ENCODE results near the gene EXOSC1. TPM values are rescaled to one million over a fixed set of nuclear protein-coding genes. Genes with fewer than 3 reads are reported as not detected.

Gene EXOSC1
- total RNA-seq, 1 donor from 2014 or later = 34.2 TPM

- Histone ChIP-seq H3K36me3 (ENCODE audit: control insufficient read depth, insufficient read depth, low read length) (peaks cover 17% of the 10 kb centered on the region), H3K4me3 (ENCODE audit: low read depth, low read length) (no peak overlapping the region), H3K27me3 (ENCODE audit: control insufficient read depth, insufficient read depth, low read length) (no peaks in the 10 kb centered on the region)
- no peak for TF ChIP-seq CTCF (IDR thresholded peaks at IDR 0.05; ENCODE audit: insufficient read depth, low read length, severe bottlenecking)
- FAIRE-seq (no peak), DNase-seq (ENCODE audit: low read depth) (no peak)
These were observed 49.8 kb downstream of the EXOSC1 start for GRCh38 chr10:97396056-97396455.

- no peak for FAIRE-seq
- H3K36me3 ChIP-seq (ENCODE audit: control insufficient read depth, insufficient read depth, low read length) = peaks cover 34% of the 10 kb centered on the region
- no peak for TF ChIP-seq CTCF (IDR thresholded peaks at IDR 0.05; ENCODE audit: insufficient read depth, low read length, severe bottlenecking)
These were observed 52.7 kb downstream of the EXOSC1 start for GRCh38 chr10:97393034-97393573.

GRCh38 chr10:97390091-97390490 lies 55.7 kb downstream of the EXOSC1 start:
- TF ChIP-seq CTCF (IDR thresholded peaks at IDR 0.05; ENCODE audit: insufficient read depth, low read length, severe bottlenecking) = no peak
- H3K27me3 ChIP-seq (ENCODE audit: control insufficient read depth, insufficient read depth, low read length) = no peaks in the 10 kb centered on the region
- FAIRE-seq (no peak), DNase-seq (ENCODE audit: low read depth) (no peak)
- H3K4me3 ChIP-seq (ENCODE audit: low read depth, low read length) = no peak overlapping the region
- H3K36me3 ChIP-seq (ENCODE audit: control insufficient read depth, insufficient read depth, low read length) = peaks cover 31% of the 10 kb centered on the region

More at GRCh38 chr10:97393034-97393573, 52.7 kb downstream of the EXOSC1 start:
- Histone ChIP-seq H3K4me3 (ENCODE audit: low read depth, low read length) (no peak overlapping the region), H3K27me3 (ENCODE audit: control insufficient read depth, insufficient read depth, low read length) (no peaks in the 10 kb centered on the region)
- DNase-seq (ENCODE audit: low read depth) = no peak

- H3K36me3 ChIP-seq (ENCODE audit: control insufficient read depth, insufficient read depth, low read length) = peaks cover 40% of the 10 kb centered on the region
- no peak for DNase-seq (ENCODE audit: low read depth)
These were observed 57.7 kb downstream of the EXOSC1 start for GRCh38 chr10:97388152-97388551.

More at GRCh38 chr10:97388152-97388551, 57.7 kb downstream of the EXOSC1 start:
- Histone ChIP-seq H3K27me3 (ENCODE audit: control insufficient read depth, insufficient read depth, low read length) (no peaks in the 10 kb centered on the region), H3K4me3 (ENCODE audit: low read depth, low read length) (no peak overlapping the region)
- FAIRE-seq = no peak
- TF ChIP-seq CTCF (IDR thresholded peaks at IDR 0.05; ENCODE audit: insufficient read depth, low read length, severe bottlenecking) = no peak

Other genes starting within 250 kb of the EXOSC1 start
- 4.7 and 6.7 TPM in 2 replicates for gene ARHGAP19, start 153.4 kb downstream of the EXOSC1 start, total RNA-seq
- gene FRAT1, start 126.7 kb downstream of the EXOSC1 start, total RNA-seq = 1.5 and 1.6 TPM in 2 replicates
- 8.2 and 11.3 TPM in 2 replicates for gene FRAT2, start 111.3 kb downstream of the EXOSC1 start, total RNA-seq
- 28.0 and 35.3 TPM in 2 replicates for gene RRP12, start 44.7 kb downstream of the EXOSC1 start, total RNA-seq
- 404 and 490 TPM in 2 replicates for gene PGAM1, start 19.8 kb downstream of the EXOSC1 start, total RNA-seq
- 31.9 and 37.6 TPM in 2 replicates for gene ZDHHC16, start 169 bp upstream of the EXOSC1 start, total RNA-seq
- 23.2 and 38.2 TPM in 2 replicates for gene MMS19, start 52.4 kb upstream of the EXOSC1 start, total RNA-seq
- 11.1 and 12.4 TPM in 2 replicates for gene UBTD1, start 52.9 kb upstream of the EXOSC1 start, total RNA-seq
- 0.26 TPM in 2 replicates for gene ANKRD2, start 126.8 kb upstream of the EXOSC1 start, total RNA-seq
- gene HOGA1, start 138.4 kb upstream of the EXOSC1 start, total RNA-seq = 0.13 and 0.26 TPM in 2 replicates
- under 0.01 TPM in 1 of 2 replicates, not detected in the other for gene C10orf62, start 143.7 kb upstream of the EXOSC1 start, total RNA-seq
- gene MORN4, start 187.5 kb upstream of the EXOSC1 start, total RNA-seq = 7.1 and 9.0 TPM in 2 replicates
- gene PI4K2A, start 194.7 kb upstream of the EXOSC1 start, total RNA-seq = 25.5 and 33.7 TPM in 2 replicates
- 89.2 and 99.3 TPM in 2 replicates for gene AVPI1, start 241.2 kb upstream of the EXOSC1 start, total RNA-seq

Measured in bronchial epithelial cell (primary cell).